Activated T-cell treated with anti-CD3 and anti-CD28 coated beads, Interleukin-2, amount 50 U/mL, for 48 hours (primary cell): ENCODE results near the gene TTC38.
A peak's percentile ranks its signal among the peaks of the same experiment; 100 is the strongest.
"Not testable (repeated sequence)": the region's sequence is repeated elsewhere in the genome, so short reads cannot be mapped to it uniquely, and the experiment has no call there.

Source experiments
- DNase-seq, 2 experiments: peaks; one replicate each; pipeline ENCODE4 v3.0.0-alpha.2; 2020

The TTC38 gene

GRCh38 chr22:46297151-46297812, 29.5 kb downstream of the TTC38 start:
- peak; percentile 50 to 55 for DNase-seq

GRCh38 chr22:46299101-46299500, 31.3 kb downstream of the TTC38 start:
- DNase-seq, result no peak

- no peak for DNase-seq
Observed at GRCh38 chr22:46300491-46300890, 32.7 kb downstream of the TTC38 start.

- DNase-seq, result no peak
Observed at GRCh38 chr22:46303347-46303965, 35.6 kb downstream of the TTC38 start.

GRCh38 chr22:46308283-46308988, 40.6 kb downstream of the TTC38 start:
- no peak for DNase-seq

- no peak for DNase-seq
Observed at GRCh38 chr22:46309526-46310085, 41.8 kb downstream of the TTC38 start.

- no peak for DNase-seq
Observed at GRCh38 chr22:46312056-46312455, 44.2 kb downstream of the TTC38 start.

GRCh38 chr22:46312848-46313247, 45.0 kb downstream of the TTC38 start:
- not testable (repeated sequence) for DNase-seq

GRCh38 chr22:46315976-46316375, 48.2 kb downstream of the TTC38 start:
- DNase-seq, result no peak

GRCh38 chr22:46317646-46318045, 49.8 kb downstream of the TTC38 start:
- DNase-seq, result no peak

- no peak for DNase-seq
Observed at GRCh38 chr22:46318576-46318975, 50.8 kb downstream of the TTC38 start.

- no peak for DNase-seq
Observed at GRCh38 chr22:46319319-46319718, 51.5 kb downstream of the TTC38 start.

GRCh38 chr22:46320166-46320710, 52.4 kb downstream of the TTC38 start:
- no peak for DNase-seq

GRCh38 chr22:46320716-46321386, 53.0 kb downstream of the TTC38 start:
- DNase-seq, result no peak

- no peak for DNase-seq
Observed at GRCh38 chr22:46322711-46323110, 54.9 kb downstream of the TTC38 start.

- no peak for DNase-seq
Observed at GRCh38 chr22:46323162-46323561, 55.4 kb downstream of the TTC38 start.

GRCh38 chr22:46326066-46326680, 58.4 kb downstream of the TTC38 start:
- no peak for DNase-seq

GRCh38 chr22:46327691-46328465, 60.1 kb downstream of the TTC38 start:
- no peak for DNase-seq

GRCh38 chr22:46328797-46329196, 61.0 kb downstream of the TTC38 start:
- no peak for DNase-seq

- no peak for DNase-seq
Observed at GRCh38 chr22:46329616-46330015, 61.8 kb downstream of the TTC38 start.

- DNase-seq, result no peak
Observed at GRCh38 chr22:46330426-46330825, 62.6 kb downstream of the TTC38 start.

- DNase-seq, result no peak
Observed at GRCh38 chr22:46331496-46331895, 63.7 kb downstream of the TTC38 start.
